Measurements from ENCODE around the gene ORC1.

Gene ORC1

DNA sequence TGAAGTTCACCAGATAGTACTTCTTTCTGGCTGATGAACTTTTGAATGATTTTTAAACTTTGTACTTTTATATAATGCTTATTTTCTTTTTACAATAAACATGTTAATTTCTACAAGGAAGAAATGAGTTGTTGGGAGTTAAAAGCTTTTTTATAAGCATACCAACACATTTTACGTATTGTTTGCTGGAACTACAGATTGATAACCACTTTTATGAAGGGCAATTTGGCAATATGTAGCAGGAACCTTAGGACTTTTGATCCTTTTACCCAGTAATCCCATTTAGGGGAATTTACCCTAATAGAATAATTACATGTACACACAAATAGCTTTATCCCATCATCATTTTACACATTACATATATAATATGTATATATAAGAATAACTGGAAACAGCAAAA is 16.5 kb upstream of the ORC1 start:
- TF ChIP-seq, protein P1, sequence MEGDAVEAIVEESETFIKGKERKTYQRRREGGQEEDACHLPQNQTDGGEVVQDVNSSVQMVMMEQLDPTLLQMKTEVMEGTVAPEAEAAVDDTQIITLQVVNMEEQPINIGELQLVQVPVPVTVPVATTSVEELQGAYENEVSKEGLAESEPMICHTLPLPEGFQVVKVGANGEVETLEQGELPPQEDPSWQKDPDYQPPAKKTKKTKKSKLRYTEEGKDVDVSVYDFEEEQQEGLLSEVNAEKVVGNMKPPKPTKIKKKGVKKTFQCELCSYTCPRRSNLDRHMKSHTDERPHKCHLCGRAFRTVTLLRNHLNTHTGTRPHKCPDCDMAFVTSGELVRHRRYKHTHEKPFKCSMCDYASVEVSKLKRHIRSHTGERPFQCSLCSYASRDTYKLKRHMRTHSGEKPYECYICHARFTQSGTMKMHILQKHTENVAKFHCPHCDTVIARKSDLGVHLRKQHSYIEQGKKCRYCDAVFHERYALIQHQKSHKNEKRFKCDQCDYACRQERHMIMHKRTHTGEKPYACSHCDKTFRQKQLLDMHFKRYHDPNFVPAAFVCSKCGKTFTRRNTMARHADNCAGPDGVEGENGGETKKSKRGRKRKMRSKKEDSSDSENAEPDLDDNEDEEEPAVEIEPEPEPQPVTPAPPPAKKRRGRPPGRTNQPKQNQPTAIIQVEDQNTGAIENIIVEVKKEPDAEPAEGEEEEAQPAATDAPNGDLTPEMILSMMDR (IDR thresholded peaks at IDR 0.05; ENCODE audit: borderline replicate concordance, control extremely low read depth, extremely low read depth, insufficient read depth, missing control alignments), result no peak
- in situ Hi-C loops (cut with MboI; ENCODE audit: low sequenced_read_pairs, unreplicated experiment), result no loop called here
- DNase-seq (ENCODE audit: low spot score), result no peak

DNA sequence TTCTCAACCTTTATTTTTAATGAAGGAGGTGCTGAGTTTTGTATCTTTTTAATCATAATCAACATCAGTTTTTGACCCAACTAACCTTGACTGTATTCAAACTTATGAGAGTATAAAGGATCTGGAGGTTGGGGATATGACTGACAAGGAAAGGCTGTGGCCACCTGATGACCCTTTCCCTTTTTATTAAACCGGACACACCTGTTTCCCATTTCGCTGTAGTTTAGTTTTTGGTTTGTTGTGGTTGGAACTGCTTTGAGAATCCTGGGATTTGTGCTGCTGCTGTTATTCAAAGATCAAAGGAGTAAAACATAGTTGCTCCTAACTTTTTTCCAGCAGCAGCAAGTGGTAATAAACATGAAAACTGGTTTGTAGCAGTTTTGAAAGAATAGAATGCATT is 12.6 kb upstream of the ORC1 start:
- TF ChIP-seq, protein P1 (IDR thresholded peaks at IDR 0.05; ENCODE audit: borderline replicate concordance, control extremely low read depth, extremely low read depth, insufficient read depth, missing control alignments), result no peak
- DNase-seq (ENCODE audit: low spot score), result no peak
- in situ Hi-C loops (cut with MboI; ENCODE audit: low sequenced_read_pairs, unreplicated experiment), result no loop called here

DNA sequence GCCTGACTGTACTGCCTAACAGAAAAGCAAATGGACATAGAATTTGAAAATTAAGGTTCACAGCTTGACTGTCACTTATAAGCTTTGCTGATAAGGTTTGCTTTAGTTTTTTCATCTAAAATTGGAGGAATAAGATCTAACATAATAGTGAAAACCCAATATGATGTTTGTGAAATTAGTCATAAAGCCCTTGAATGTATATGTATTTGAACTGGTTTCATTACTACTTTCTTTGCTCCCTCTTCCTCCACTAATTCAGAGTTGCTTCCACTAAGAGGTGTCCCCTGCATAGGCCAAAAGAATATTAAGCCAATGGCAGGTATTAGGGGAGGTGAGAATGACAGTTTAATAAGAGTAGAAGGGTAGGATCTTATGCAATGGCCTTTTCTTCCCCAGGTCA is 10.7 kb upstream of the ORC1 start:
- no peak for DNase-seq (ENCODE audit: low spot score)
- TF ChIP-seq, protein P1 (IDR thresholded peaks at IDR 0.05; ENCODE audit: borderline replicate concordance, control extremely low read depth, extremely low read depth, insufficient read depth, missing control alignments), result no peak

DNA sequence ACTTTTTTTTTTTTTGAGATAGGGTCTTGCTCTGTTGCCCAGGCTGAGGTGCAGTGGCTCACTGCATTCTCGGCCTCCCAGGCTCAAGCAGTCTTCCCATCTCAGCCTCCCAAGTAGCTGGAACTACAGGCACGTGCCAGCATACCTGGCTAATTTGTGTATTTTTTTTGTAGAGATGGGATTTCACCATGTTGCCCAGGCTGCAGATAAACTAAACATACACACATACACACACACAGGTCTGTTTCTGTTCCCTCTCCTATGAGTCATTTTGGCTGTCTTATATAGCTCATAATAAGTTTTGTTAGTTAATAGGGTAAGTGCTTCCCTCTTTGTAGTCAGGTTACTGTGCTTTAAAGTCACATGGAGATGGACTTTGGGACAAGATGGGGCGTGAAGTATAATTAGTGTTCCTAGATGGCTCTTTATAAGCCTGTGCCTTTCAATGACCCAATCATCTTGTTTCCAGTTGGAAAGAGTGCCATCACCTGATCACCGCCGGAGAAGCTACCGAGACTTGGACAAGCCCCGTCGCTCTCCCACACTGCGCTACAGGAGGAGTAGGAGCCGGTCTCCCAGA is 9.3 kb upstream of the ORC1 start:
- no peak for DNase-seq (ENCODE audit: low spot score)
- TF ChIP-seq, protein P1 (IDR thresholded peaks at IDR 0.05; ENCODE audit: borderline replicate concordance, control extremely low read depth, extremely low read depth, insufficient read depth, missing control alignments), result no peak
- in situ Hi-C loops (cut with MboI; ENCODE audit: low sequenced_read_pairs, unreplicated experiment), result no loop called here

More for the DNA sequence above, 10.7 kb upstream of the ORC1 start:
- in situ Hi-C loops (cut with MboI; ENCODE audit: low sequenced_read_pairs, unreplicated experiment), result no loop called here

DNA sequence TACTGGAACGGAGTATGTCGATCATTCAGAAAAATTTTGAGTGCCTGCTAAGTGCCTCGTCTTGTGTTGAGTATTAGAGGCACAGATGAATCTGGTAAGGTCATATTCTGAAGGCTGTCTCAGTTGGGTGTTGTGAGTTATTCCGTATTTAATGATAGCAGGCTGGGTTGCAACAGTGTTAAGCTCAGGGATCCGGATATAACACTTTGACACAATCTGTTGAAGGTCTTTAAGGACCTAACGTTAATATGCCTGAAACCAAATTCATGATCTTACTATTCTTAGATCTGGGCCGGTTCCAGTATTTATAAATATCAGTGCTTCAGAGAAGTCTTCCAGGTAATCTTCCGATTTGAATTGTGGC is 734 bp upstream of the ORC1 start:
- TF ChIP-seq, protein P1 (IDR thresholded peaks at IDR 0.05; ENCODE audit: borderline replicate concordance, control extremely low read depth, extremely low read depth, insufficient read depth, missing control alignments), result no peak
- DNase-seq (ENCODE audit: low spot score), result no peak
- in situ Hi-C loops (cut with MboI; ENCODE audit: low sequenced_read_pairs, unreplicated experiment), result no loop called here

DNA sequence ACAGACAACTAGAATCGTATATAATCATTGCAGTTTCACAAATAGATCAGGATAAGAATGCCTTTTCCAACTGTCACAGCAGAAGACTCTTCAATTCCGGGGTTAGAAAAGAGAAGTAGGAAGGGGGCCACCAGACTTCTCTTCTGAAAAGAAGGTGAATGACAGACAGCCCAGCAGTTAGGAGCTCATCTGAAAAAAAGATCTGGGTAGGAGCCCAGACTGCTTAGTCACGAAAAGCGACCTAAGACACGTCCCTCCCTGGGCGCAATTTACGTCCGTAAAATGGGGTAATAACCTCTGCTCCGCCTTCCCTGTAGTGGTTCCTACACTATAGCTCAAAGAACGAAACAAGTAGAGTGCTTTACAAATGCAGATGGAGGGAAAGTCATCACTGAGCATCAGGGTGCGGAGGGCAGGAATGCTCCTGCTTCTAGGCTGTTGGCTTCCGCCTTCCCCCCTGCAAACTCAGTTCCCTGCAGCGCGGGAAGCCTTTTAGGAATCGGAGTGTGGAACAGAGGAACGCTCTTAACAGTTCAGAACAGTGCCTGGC is 582 bp downstream of the ORC1 start:
- peak; percentile 74 for DNase-seq (ENCODE audit: low spot score)
- in situ Hi-C loops (cut with MboI; ENCODE audit: low sequenced_read_pairs, unreplicated experiment), result no loop called here
- TF ChIP-seq, protein P1 (IDR thresholded peaks at IDR 0.05; ENCODE audit: borderline replicate concordance, control extremely low read depth, extremely low read depth, insufficient read depth, missing control alignments), result no peak

All from GM13976 (cell line).